HCT116 (cell line): ENCODE data around the gene LMBR1. TPM values are rescaled to one million over a fixed set of nuclear protein-coding genes. Genes with fewer than 3 reads are reported as not detected.
"Not testable (repeated sequence)": the region's sequence is repeated elsewhere in the genome, so short reads cannot be mapped to it uniquely, and the experiment has no call there.

ENCODE experiments used
- ATAC-seq: fragments of 200-7000 bp; cut with Tn5 transposase; 2 replicates; pipeline ENCODE4 v1.9.1; 2020; ENCODE audit warnings: mild to moderate bottlenecking, moderate library complexity
- BruUV-seq: library from RNA; stranded (reverse); fragments of 400-500 nt; replicated peaks from 2 replicates; lab custom pipeline; 2021; lab: Mats Ljungman, UMichigan
- CTCF ChIA-PET: fragments of 300-600 bp; sonication (Branson Sonifier 250); formaldehyde crosslinking; loops from one replicate; lab custom pipeline; 2021; ENCODE audit warnings: antibody characterized with exemption; lab: Charles Lee
- POLR2A ChIA-PET: fragments of 300-600, 350-600 bp; sonication (Branson Sonifier 250); formaldehyde crosslinking; loops from one replicate; lab custom pipeline; 2021; ENCODE audit warnings: antibody characterized with exemption; lab: Charles Lee
- RAD21 ChIA-PET, 2 experiments: fragments of 300-600 bp; sonication (Branson Sonifier 250); formaldehyde crosslinking; loops; one replicate each; lab custom pipeline; 2023; ENCODE audit warnings: low total read pairs in 2 of 2; ENCODE audit not compliant: uncharacterized antibody in 2 of 2, unreplicated experiment in 2 of 2, low non-redundant PET in 1 of 2; lab: Charles Lee
- DNase-seq: peaks from one replicate; pipeline ENCODE4 v3.0.0-alpha.2; 2010; ENCODE audit warnings: low read depth, low spot score
- H2AFZ ChIP-seq: fragments of 200-600 bp; shearing (Covaris generic), sonication (generic); 2 replicates; pipeline ENCODE4 v1.6.1; 2017; ENCODE audit warnings: low read depth, mixed run types, mixed read lengths, antibody characterized with exemption, low read length; ENCODE audit not compliant: poor library complexity, severe bottlenecking
- H3K27ac ChIP-seq: 2 replicates; pipeline ENCODE4 v1.5.1; 2012; ENCODE audit warnings: low read depth, low read length
- H3K27me3 ChIP-seq: fragments of 200-600 bp; sonication (generic); 2 replicates; pipeline ENCODE4 v1.6.1; 2016; ENCODE audit warnings: mixed run types, low read length, mixed read lengths; ENCODE audit not compliant: insufficient read depth
- H3K36me3 ChIP-seq, 2 experiments: fragments of 200-500 bp in 1 of 2; fragments of 200-600 bp in 1 of 2; sonication (Bioruptor generic) in 1 of 2; sonication (generic) in 1 of 2; 2 replicates each; pipeline versions ENCODE4 v1.5.1 to v1.6.1; 2014 to 2016; ENCODE audit warnings: low read length in 2 of 2, inconsistent platforms in 1 of 2, mixed read lengths in 1 of 2, mixed run types in 1 of 2; ENCODE audit not compliant: insufficient read depth in 2 of 2, control insufficient read depth in 1 of 2
- H3K4me1 ChIP-seq, 2 experiments: fragments of 200-600 bp in 1 of 2; sonication (generic) in 1 of 2; 2 replicates each; pipeline versions ENCODE4 v1.5.1 to v1.6.1; 2012 to 2017; ENCODE audit warnings: low read length in 2 of 2, inconsistent platforms in 1 of 2, mild to moderate bottlenecking in 1 of 2, mixed read lengths in 1 of 2, mixed run types in 1 of 2, moderate library complexity in 1 of 2; ENCODE audit not compliant: insufficient read depth in 2 of 2, control insufficient read depth in 1 of 2
- H3K4me2 ChIP-seq: fragments of 200-600 bp; sonication (generic); 2 replicates; pipeline ENCODE4 v1.6.1; 2017; ENCODE audit warnings: mixed run types, low read length, mixed read lengths
- H3K4me3 ChIP-seq, 2 experiments: fragments of 200-600 bp in 1 of 2; sonication (generic) in 1 of 2; replicated peaks in 1 of 2; 2 replicates each; pipeline ENCODE4 v1.5.1; 2011 to 2016; ENCODE audit warnings: low read length in 2 of 2, control low read depth in 1 of 2, low read depth in 1 of 2, mild to moderate bottlenecking in 1 of 2, mixed read lengths in 1 of 2, mixed run types in 1 of 2
- H3K79me2 ChIP-seq: fragments of 200-600 bp; sonication (generic); 2 replicates; pipeline ENCODE4 v1.6.1; 2017; ENCODE audit warnings: mild to moderate bottlenecking, mixed run types, low read length, moderate library complexity, mixed read lengths; ENCODE audit not compliant: insufficient read depth
- H3K9ac ChIP-seq: fragments of 200-600 bp; sonication (generic); 2 replicates; pipeline ENCODE4 v1.6.1; 2016; ENCODE audit warnings: low read length, mixed read lengths
- H3K9me2 ChIP-seq: fragments of 200-600 bp; sonication (generic), shearing (Covaris generic); 2 replicates; pipeline ENCODE4 v1.6.1; 2017; ENCODE audit warnings: mixed run types, mild to moderate bottlenecking, moderate library complexity; ENCODE audit not compliant: insufficient read depth
- H3K9me3 ChIP-seq, 2 experiments: fragments of 200-500 bp in 1 of 2; fragments of 200-600 bp in 1 of 2; sonication (Bioruptor generic) in 1 of 2; sonication (generic) in 1 of 2; 2 replicates each; pipeline ENCODE4 v1.6.1; 2014 to 2017; ENCODE audit warnings: low read length in 2 of 2, mixed read lengths in 2 of 2, inconsistent platforms in 1 of 2, low read depth in 1 of 2, mild to moderate bottlenecking in 1 of 2, mixed run types in 1 of 2, moderate library complexity in 1 of 2; ENCODE audit not compliant: control insufficient read depth in 1 of 2, insufficient read depth in 1 of 2
- H4K20me1 ChIP-seq: fragments of 200-600 bp; sonication (generic), shearing (Covaris generic); 2 replicates; pipeline ENCODE4 v1.6.1; 2017; ENCODE audit warnings: mixed run types, mild to moderate bottlenecking, moderate library complexity; ENCODE audit not compliant: insufficient read depth
- EGR1 ChIP-seq: IDR thresholded peaks from 2 replicates; pipeline ENCODE4 v1.6.1; 2012; ENCODE audit warnings: low read depth
- ELF1 ChIP-seq: IDR thresholded peaks from 2 replicates; pipeline ENCODE4 v1.6.1; 2012; ENCODE audit warnings: low read depth, borderline replicate concordance
- EZH2 ChIP-seq: fragments of 200-600 bp; sonication (generic); IDR thresholded peaks from 2 replicates; pipeline ENCODE4 v1.6.1; 2017; ENCODE audit warnings: antibody characterized with exemption, mixed run types
- FOSL1 ChIP-seq: IDR thresholded peaks from 2 replicates; pipeline ENCODE4 v1.6.1; 2012; ENCODE audit warnings: low read depth
- RAD21 ChIP-seq: IDR thresholded peaks from 2 replicates; pipeline ENCODE4 v1.6.1; 2012; ENCODE audit warnings: low read depth, mild to moderate bottlenecking
- SP1 ChIP-seq: IDR thresholded peaks from 2 replicates; pipeline ENCODE4 v1.6.1; 2012; ENCODE audit warnings: low read depth
- ZNF274 ChIP-seq: fragments of 200-500 bp; sonication (Bioruptor generic); IDR thresholded peaks from 2 replicates; pipeline ENCODE4 v1.6.1; 2014; ENCODE audit warnings: mild to moderate bottlenecking, low read depth, low read length, inconsistent platforms
- intact Hi-C: fragments of 100-400 bp; cut with micrococcal nuclease; formaldehyde crosslinking; loops from 2 replicates; pipeline ENCODE4 v1.10.0; 2022
- total RNA-seq: library from RNA; stranded (reverse); gene quantifications from one replicate; pipeline ENCODE4 v1.2.1, GENCODE V29; 2021; ENCODE audit not compliant: unreplicated experiment
- TF ChIP-seq, protein P1 (sequence below): IDR thresholded peaks from 2 replicates; pipeline ENCODE4 v1.6.1; 2012; ENCODE audit warnings: low read depth
- TF ChIP-seq, protein P2 (sequence below), 3 experiments: fragments of 200-600 bp in 1 of 3; sonication (generic) in 1 of 3; IDR thresholded peaks in 2 of 3; conservative IDR thresholded peaks in 1 of 3; 2 replicates each; pipeline ENCODE4 v1.5.1; 2012 to 2017; ENCODE audit warnings: low read depth in 2 of 3, low read length in 2 of 3, antibody characterized with exemption in 1 of 3, borderline replicate concordance in 1 of 3, control low read depth in 1 of 3, mild to moderate bottlenecking in 1 of 3, mixed read lengths in 1 of 3, mixed run types in 1 of 3, moderate library complexity in 1 of 3; ENCODE audit not compliant: insufficient read depth in 1 of 3
- TF ChIP-seq, protein P3 (sequence below): IDR thresholded peaks from 2 replicates; pipeline ENCODE4 v1.6.1; 2012

The LMBR1 gene
- total RNA-seq, 1 experiment from 2014 or later: 84.0 TPM

DNA sequence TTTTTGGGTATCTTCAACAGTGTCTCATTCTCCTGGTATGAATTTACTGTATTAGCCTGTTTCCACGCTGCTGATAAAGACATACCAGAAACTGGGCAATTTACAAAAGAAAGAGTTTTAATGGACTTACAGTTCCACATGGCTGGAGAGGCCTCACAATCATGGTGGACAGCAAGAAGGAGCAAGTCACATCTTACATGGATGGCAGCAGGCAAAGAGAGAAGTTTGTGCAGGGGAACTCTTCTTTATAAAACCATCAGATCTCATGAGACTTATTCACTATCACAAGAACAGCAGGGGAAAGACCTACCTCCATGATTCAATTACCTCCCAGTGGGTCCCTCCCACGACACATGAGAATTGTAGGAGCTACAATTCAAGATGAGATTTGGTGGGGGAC lies 31.0 kb downstream of the LMBR1 start:
- peaks cover 90% of the 10 kb centered on the region for H3K79me2 ChIP-seq
- H3K27ac ChIP-seq, POLR2A ChIA-PET, DNase-seq, ATAC-seq, H3K9me2 ChIP-seq, H2AFZ ChIP-seq, H3K9ac ChIP-seq, H3K4me3 ChIP-seq, H3K4me1 ChIP-seq, intact Hi-C loops, CTCF ChIA-PET, BruUV-seq, RAD21 ChIA-PET, H3K27me3 ChIP-seq, H3K4me2 ChIP-seq, H4K20me1 ChIP-seq: not testable (repeated sequence)
- H3K36me3 ChIP-seq: peaks cover 0 to 12% of the 10 kb centered on the region in 2 experiments; a peak in 1 of 4 replicates
- peaks cover 3 to 15% of the 10 kb centered on the region in 2 experiments; a peak in 2 of 4 replicates for H3K9me3 ChIP-seq

DNA sequence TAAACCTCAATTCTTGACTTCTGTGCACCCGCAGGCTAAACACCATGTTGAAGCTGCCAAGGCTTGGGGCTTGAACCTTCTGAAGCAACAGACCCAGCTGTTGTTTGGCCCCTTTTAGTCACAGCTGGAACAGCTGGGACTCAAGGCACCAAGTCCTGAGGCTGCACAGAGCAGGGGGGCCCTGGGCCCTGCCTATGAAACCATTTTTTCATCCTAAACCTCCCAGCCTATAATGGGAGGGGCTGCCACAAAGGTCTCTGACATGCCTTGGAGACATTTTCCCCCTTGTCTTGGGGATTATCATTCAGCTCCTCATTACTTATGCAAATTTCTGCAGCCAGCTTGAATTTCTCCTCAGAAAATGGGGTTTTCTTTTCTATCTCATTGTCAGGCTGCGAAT lies 31.8 kb downstream of the LMBR1 start:
- Histone ChIP-seq H3K9me2 (no peaks in the 10 kb centered on the region), H3K4me2 (no peak overlapping the region)
- TF ChIP-seq ZNF274: no peak
- TF ChIP-seq RAD21: no peak
- no peak for TF ChIP-seq FOSL1
- TF ChIP-seq SP1: no peak
- TF ChIP-seq EZH2: no peak
- TF ChIP-seq ELF1: no peak
- TF ChIP-seq, protein P1, sequence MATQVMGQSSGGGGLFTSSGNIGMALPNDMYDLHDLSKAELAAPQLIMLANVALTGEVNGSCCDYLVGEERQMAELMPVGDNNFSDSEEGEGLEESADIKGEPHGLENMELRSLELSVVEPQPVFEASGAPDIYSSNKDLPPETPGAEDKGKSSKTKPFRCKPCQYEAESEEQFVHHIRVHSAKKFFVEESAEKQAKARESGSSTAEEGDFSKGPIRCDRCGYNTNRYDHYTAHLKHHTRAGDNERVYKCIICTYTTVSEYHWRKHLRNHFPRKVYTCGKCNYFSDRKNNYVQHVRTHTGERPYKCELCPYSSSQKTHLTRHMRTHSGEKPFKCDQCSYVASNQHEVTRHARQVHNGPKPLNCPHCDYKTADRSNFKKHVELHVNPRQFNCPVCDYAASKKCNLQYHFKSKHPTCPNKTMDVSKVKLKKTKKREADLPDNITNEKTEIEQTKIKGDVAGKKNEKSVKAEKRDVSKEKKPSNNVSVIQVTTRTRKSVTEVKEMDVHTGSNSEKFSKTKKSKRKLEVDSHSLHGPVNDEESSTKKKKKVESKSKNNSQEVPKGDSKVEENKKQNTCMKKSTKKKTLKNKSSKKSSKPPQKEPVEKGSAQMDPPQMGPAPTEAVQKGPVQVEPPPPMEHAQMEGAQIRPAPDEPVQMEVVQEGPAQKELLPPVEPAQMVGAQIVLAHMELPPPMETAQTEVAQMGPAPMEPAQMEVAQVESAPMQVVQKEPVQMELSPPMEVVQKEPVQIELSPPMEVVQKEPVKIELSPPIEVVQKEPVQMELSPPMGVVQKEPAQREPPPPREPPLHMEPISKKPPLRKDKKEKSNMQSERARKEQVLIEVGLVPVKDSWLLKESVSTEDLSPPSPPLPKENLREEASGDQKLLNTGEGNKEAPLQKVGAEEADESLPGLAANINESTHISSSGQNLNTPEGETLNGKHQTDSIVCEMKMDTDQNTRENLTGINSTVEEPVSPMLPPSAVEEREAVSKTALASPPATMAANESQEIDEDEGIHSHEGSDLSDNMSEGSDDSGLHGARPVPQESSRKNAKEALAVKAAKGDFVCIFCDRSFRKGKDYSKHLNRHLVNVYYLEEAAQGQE: no peak
- no peak for TF ChIP-seq EGR1
- TF ChIP-seq, protein P2, sequence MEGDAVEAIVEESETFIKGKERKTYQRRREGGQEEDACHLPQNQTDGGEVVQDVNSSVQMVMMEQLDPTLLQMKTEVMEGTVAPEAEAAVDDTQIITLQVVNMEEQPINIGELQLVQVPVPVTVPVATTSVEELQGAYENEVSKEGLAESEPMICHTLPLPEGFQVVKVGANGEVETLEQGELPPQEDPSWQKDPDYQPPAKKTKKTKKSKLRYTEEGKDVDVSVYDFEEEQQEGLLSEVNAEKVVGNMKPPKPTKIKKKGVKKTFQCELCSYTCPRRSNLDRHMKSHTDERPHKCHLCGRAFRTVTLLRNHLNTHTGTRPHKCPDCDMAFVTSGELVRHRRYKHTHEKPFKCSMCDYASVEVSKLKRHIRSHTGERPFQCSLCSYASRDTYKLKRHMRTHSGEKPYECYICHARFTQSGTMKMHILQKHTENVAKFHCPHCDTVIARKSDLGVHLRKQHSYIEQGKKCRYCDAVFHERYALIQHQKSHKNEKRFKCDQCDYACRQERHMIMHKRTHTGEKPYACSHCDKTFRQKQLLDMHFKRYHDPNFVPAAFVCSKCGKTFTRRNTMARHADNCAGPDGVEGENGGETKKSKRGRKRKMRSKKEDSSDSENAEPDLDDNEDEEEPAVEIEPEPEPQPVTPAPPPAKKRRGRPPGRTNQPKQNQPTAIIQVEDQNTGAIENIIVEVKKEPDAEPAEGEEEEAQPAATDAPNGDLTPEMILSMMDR (IDR thresholded peaks at IDR 0.05 in 2 of 3, conservative IDR thresholded peaks at IDR 0.05 in 1 of 3; ENCODE audit: borderline replicate concordance in 1 of 3, insufficient read depth in 1 of 3, low read depth in 2 of 3, low read length in 2 of 3): no peak
- TF ChIP-seq, protein P3, sequence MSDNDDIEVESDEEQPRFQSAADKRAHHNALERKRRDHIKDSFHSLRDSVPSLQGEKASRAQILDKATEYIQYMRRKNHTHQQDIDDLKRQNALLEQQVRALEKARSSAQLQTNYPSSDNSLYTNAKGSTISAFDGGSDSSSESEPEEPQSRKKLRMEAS: no peak
- TF ChIP-seq, all 23 proteins: peak for 0
- H3K27ac ChIP-seq: no peak overlapping the region
- no peaks in the 10 kb centered on the region for H4K20me1 ChIP-seq
- H2AFZ ChIP-seq: no peak overlapping the region
- ChIA-PET POLR2A (no interaction called here), CTCF (no interaction called here), RAD21 (no interaction called here)
- intact Hi-C loops: no loop called here
- peaks cover 90% of the 10 kb centered on the region for H3K79me2 ChIP-seq
- DNase-seq (no peak), ATAC-seq (no peak)
- no TSS peak for BruUV-seq
- no peaks in the 10 kb centered on the region for H3K4me1 ChIP-seq
- peaks cover 3 to 15% of the 10 kb centered on the region in 2 experiments; a peak in 2 of 4 replicates for H3K9me3 ChIP-seq
- no peak overlapping the region for H3K9ac ChIP-seq
- H3K4me3 ChIP-seq: no peak overlapping the region
- peaks cover 0 to 12% of the 10 kb centered on the region in 2 experiments; a peak in 1 of 4 replicates for H3K36me3 ChIP-seq
- no peaks in the 10 kb centered on the region for H3K27me3 ChIP-seq
